Epidermal melanocyte (primary cell): Measurements from ENCODE around the gene SPATC1L.
"Not testable (repeated sequence)": the region's sequence is repeated elsewhere in the genome, so short reads cannot be mapped to it uniquely, and the experiment has no call there.

Experiments
- DNase-seq: peaks from one replicate; pipeline ENCODE4 v3.0.0; 2011; ENCODE audit warnings: low spot score; ENCODE audit not compliant: insufficient read length

Gene SPATC1L

DNA sequence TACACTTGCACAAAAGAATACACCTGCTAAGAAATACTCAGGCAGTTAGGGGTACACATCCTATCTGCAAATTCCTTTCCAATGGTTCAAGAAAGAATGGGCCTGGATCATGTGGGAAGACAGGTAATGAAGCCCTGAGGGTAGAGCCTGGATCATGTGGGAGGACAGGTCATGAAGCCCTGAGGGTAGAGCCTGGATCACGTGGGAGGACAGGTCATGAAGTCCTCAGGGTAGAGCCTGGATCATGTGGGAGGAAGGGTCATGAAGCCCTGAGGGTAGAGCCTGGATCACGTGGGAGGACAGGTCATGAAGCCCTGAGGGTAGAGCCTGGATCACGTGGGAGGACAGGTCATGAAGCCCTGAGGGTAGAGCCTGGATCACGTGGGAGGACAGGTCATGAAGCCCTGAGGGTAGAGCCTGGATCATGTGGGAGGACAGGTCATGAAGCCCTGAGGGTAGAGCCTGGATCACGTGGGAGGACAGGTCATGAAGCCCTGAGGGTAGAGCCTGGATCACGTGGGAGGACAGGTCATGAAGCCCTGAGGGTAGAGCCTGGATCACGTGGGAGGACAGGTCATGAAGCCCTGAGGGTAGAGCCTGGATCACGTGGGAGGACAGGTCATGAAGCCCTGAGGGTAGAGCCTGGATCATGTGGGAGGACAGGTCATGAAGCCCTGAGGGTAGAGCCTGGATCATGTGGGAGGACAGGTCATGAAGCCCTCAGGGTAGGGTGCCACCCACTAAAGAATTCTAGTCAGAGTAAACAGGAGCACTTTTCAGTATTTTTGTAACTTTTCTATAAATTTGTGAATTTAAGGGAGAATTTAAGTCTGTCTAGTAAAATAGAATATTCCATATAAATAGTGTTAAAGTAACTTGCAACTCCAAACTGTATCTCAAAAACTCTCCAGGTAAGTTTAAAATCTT, 16.9 kb upstream of the SPATC1L start:
- DNase-seq: not testable (repeated sequence)

DNA sequence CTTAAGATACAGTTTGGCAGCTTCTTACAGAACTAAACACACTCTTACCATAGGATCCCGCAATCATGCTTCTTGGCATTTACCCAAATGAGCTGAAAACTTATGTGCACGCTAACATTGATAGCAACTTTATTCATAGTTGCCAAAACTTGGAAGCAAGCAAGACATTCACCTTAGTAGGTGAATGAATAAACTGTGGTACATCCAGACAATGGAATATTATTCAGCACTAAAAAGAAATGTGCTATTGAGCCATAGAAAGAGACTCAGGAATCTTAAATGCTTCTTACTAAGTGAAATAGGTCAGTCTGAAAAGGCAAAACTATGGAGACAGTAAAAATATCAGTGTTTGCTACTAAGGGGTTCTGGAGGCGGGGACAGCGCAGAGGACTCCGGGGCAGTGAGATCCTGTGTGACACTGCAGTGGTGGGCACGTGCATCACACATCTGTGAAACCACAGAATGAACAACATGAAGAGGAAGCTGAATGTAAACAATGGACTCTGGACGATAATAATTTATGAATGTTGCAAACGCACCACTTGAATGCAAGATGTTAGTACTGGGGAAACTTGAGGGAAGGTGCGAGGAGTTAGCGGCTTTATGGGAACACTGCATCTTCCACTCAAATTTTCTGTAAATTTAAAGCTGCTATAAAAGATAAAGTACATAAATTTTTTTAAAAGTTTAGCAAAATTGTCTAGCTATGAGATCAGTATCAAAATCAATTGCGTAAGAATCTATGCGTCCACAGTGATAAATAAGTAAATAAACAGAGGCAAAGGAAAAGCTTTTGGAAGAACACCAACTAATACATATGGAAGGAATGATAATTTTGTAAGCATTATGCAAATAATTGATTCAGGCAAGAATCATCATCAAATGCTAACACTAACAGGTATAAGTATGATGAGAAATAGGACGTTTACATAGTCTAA, 15.4 kb upstream of the SPATC1L start:
- DNase-seq: no peak

DNA sequence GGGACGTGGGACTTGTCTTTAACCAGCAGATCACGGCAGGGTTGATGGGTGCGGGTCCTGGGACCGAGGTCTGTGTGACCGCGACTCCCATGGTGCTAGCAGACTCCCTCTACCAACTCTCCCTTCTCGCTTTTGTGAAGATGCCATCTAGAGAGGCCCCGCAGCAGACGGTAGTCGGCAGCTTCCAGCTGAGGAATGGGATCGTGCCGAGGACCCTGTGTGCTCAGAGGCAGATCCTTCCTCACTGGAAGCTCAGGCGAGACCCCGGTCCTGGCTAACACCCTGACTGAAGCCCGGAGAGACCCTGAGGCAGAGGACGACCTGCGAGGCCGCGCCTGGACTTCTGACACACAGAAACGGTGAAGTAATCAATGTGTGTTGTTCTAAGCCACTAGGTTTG, 12.5 kb upstream of the SPATC1L start:
- no peak for DNase-seq

DNA sequence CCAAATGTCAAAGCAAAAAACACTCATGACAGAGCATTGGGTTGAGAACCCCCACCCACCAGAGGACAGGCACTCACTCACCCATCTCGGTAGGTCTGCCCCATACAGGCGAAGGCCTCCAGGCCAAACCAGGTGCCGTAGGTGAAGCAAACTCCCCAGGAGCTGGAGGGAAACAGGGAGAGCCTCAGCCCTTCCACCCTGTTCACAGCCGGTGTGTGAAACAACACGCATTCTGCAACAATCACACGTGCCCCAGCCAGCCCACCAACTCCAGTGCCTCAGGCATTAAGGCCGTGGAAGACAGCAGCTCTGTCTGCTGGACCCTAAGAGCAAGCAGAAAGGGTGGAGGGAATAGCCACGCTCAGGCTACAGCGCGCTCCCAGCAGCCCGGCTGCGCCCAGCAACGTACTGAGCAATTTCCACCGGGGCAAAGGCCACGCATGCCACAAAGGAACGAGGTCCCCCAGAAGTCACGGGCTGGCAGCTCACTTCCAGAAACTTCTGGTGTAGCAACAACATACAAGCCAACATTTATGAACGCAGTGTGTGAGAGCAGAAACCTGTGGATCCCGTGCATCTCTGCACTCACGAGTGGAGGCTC, 11.4 kb upstream of the SPATC1L start:
- no peak for DNase-seq

DNA sequence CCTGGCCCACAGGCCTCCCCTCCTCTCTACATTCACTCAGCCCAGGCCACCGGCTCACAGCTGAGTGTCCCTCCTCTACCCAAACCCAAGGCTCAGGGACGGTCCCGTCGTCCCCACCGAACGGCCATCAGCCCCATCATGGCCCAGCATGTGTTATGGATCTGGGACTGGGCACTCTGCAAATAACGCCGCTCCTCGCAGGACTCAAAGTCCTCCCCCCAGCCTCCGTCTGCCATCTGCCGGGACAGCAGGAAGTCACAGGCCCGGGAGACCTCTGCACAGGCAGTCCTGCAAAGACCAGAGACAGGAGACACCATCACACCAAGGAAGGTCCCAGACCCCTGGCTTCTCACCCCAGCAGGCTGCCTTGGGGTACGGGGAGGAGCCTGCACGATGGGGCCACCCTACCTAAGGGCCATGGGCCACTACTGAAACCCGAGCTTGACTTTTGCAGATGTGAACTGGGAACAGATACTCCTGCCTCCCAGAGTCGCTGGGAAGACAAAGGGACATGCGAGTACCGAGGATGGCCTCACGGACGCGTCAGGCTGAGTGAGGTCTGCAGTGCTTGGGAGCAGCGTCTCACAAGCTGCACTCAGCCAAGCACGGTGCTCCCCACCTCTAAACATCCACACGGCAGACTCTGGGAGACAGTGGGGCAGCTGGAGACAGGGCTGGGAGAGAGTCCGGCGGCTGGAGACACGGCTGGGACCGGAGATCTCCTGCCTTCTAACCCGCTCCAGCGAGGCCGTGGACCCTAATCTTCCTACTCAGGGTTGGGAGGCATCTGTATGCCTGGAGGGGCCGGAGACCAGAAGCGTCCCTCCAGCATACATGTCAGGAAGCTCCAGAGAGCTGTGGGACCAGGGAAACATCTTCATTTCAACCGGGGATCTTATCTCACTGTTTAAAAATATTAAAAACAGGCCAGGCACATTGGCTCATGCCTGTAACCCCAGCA, 10.4 kb upstream of the SPATC1L start:
- no peak for DNase-seq

DNA sequence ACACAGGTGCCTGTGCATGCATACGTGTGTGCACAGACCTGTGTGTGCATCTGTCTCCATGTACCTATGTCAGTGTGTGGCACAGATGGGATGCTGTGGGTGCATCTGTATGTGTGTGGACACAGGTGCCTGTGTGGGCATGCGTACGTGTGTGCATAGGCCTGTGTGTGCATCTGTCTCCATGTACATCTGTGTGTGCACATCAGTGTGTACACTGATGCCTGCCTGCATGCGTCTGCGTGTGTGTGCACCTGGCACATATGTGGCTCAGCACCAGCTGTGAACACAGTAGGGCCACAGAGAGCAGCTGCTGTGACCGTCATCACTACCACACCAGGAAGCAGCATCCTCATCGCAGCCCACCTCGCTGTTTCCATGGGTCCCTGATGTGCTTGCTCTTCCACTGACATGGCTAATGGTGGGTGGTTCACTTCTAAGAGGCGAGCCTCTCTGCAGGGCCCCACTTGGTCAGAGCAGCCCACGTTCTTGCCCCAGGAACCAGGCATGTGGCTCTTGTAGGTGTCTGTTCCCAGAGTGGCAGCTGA, 9.6 kb upstream of the SPATC1L start:
- DNase-seq: no peak

DNA sequence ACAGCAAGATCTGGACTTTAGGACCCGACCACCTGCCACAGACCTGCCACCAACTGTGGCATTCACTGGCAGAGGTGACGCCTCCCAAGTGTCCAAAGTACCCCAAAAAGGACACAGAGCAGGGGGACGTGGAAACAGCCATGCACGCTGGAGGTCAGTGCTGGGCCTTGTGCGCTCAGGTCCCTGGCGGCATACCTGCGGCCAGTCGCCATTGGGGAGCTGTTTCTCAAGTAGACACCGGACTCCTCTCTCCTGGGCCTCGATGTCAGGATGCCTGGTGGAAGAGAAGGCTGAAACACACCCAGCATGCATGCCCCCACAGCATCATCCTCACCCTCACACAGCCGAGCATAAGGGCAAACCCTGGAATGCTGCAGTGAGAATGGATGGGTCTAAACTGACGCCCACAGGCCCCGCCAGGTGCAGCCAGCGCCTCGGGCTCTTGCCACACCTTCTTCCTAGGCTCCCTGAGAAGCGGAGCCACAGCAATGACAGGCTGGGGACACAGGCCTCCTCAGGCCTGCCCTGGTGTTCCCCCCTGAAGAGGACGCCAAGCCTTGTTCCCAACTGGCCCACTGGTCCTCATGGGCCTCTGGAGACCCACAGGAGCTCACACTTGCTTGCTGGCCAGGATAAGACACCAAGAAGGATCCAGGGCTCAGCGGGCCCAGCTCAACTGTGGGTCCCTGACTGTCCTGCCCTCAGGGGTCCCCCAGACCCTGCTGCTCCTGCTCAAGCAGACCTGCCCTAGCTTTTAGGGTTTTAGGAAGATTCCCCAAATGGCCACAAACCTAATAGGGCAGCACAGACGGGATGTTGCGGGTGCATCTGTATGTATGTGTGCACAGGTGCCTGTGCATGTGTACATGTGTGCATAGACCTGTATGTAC, 7.7 kb upstream of the SPATC1L start:
- no peak for DNase-seq

DNA sequence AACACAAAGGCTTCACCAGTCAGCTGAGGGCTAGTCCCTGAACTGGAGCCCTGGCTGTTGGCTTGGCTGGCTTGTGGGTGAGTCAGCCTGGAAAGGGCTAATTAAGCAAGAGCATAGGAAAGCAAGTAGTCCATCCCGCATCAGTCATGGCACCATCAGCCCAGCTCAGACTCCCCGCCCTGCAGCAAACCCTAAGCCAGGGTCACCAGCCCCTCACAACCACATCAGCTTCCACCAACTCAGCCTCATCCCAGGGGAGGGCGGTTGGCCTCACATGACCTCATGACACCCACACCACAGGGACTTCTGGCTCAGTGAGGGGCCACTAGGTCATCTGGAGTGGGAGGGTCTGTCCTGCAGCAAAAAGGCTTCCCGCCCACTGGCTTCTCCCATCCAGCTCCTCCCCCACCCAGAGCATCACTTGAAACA, 7.0 kb upstream of the SPATC1L start:
- no peak for DNase-seq

DNA sequence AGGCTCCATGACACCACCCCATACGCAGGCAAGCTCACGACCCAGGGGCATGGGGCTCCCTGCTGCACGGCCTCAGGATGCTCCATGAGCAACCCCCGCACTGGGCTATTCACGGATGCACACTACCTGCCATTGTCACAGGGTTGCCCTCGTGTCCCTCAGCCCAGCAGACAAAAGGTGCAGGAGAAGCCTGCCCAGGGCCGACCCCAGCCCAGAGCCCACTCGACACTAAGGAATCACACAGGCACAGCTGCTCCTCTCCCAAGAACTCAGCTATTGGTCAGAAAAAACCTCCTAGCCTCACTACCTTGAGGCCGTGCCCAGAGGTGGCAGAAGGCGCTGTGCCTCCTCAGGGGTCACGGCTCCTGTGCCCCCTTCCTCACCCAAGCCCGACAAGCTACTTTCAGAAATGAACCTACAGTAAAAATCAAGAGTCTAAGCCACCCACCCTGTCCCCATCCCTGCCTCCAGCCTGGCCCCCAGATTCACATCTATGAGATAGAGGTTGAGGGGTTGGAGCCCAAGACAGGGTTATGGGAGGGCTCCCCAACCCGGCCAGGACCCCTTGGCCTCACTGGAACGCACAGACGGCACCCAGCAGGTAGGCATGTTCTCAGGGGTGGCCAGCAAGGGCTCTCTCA, 6.4 kb upstream of the SPATC1L start:
- no peak for DNase-seq

DNA sequence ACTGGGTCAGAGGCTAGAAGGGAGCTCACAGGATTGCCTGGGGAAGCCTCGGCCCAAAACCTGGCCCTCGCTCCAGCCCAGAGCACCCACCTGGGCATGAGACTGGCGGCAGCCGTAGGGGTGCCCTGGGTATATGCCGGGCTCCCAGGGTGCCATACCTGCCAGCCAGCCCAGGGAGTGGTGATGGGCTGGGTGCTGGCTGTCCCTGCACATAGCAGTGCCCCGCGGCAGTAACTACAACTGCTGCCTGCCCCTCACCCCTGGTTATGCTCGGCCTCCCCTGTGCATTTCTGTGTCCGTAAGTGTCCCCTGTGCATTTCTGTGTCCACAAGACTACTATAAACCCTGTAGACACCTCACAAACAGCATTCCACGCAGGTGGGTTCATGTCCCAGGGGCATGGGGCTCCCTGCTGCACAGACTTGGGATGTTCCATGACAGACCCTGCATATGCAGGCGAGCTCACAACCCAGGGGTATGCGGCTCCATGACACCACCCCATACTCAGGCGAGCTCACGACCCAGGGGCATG, 5.8 kb upstream of the SPATC1L start:
- no peak for DNase-seq

DNA sequence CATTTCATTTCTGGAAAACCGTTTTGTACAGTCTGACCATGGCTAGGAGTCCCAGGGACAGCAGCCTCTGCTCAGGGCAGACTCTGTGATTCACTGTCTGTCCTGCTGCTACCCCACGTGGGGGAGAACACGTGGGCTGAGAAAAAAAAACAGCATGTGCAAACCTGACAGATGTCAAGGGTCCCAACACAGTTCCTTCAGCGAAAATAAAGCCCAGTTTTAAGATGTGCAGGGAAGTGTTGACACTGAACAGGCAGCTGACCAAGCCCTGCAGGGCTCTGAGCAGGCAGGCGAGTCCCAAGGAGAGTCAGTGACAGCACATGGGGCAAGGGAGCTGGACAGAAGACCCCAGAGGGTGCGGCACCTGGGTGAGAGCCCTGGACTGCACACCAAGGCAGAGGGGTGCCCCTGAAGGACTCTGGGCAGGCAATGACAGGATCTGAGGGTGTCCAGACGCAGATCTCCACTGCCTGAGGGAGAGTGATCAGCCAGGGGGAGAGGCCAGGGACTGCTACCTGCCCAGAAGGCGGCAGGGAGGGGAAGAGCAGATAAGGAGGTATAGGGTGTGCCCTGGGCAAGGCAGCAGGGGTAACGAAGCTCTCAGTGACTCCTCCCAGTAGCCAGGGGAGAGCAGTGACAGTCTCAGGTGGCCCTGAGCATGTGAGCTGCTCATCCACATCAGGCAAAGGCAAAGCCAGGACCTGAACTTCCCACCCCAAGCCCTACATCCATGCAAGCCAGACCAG, 5.1 kb upstream of the SPATC1L start:
- DNase-seq: no peak

DNA sequence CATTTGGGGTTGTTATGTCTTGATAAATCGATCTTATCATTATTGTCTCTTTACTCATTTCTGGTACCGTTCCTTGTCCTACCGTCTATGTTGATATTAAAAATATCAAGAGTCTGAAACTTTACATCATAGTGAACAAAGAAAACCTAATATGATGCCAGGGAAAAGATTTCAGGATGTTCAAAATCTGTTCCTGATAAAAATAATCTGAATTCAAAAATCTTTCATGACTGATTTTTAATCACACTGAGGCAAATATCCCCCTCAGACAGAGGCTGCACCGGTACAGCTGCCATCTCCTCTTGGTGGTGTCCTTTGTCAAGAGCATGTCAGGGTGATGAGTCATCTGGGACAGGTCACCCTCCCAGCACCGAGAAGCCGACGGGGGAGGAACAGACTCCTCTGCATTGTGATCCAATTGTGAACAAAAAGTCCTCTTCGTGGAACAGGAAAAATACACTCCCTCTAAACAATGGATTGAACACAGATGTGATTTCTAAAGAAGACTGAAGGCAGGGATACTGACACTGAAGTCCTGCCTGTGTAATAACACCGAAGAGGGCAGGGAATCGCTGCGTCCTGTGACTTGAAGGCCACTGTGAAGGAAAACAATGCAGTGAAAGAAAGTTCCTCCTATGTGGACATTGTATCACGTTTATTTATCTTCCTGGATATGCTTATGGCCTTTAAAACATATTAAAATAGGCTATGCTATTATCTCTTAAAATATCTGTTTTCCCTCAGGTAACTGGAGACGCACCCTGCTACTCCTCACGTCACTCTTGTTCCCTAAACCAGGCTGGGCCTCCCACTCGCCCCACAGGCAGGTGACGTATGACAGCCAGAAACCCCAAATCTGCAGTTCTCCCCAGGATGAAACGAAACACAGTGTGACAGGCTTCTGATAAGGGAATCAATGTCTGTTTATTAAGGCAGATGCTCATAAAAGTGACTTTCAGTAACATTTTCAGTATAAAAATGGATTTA, 4.3 kb upstream of the SPATC1L start:
- DNase-seq: no peak

DNA sequence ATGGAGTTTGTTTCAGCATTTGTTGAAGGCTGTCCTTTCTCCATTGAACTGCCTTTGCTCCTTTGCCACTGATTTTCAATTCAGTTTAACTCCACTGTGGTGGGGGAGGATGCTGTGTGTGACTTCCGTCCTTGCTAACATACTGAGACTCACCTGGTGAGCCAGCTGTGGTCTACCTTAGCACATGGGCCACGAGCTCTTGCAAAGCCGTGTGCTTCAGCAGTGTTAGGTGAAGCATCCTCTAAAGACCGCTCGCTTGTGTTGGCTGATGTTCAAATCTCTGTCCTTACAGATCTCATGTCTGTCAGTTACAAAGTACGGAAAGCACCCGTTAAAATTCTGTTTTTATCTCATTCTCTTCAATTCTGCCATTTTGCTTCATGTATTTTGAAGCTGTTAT, 3.6 kb upstream of the SPATC1L start:
- DNase-seq: no peak

DNA sequence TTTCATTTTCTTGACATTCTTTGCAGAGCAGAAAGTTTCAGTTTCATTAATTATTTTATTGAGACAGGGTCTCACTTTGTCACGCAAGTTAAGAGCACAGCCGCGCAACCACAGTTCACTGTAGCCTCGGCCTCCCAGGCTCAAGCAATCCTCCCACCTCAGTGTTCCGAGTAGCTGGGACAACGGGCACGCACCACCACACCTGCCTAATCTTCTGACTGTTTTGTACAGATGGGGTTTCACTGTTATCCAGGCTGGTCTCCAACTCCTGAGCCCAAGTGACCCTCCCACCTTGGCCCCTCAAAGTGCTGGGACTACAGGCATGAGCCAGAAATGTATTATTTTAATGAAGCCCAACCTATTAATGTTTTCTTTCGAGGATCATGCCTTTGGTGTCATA, 3.0 kb upstream of the SPATC1L start:
- DNase-seq: no peak

DNA sequence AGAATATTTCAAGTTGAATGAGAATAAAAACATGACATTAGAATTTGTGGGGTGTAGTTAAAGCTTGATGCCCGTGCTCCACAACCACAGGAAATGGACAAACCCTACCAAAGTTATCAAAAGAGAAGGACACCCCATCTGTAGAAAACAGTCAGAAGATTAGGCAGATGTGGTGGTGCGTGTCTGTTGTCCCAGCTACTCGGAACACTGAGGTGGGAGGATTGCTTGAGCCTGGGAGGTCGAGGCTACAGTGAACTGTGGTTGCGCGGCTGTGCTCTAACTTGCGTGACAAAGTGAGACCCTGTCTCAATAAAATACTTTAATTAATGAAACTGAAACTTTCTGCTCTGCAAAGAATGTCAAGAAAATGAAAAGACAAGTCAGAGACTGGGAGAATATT, 1.5 kb upstream of the SPATC1L start:
- DNase-seq: no peak
